IMR-90 (cell line): ENCODE measurements around the gene RCL1.

Source experiments
- BHLHE40 ChIP-seq: fragments of 150-350 bp; IDR thresholded peaks from 2 replicates; pipeline ENCODE4 v1.6.1; 2016; ENCODE audit warnings: mild to moderate bottlenecking, low read depth, low read length
- CEBPB ChIP-seq: IDR thresholded peaks from 2 replicates; pipeline ENCODE4 v1.6.1; 2012; ENCODE audit warnings: low read depth, low read length, improper control_type of control experiment
- CHD1 ChIP-seq: IDR thresholded peaks from 2 replicates; pipeline ENCODE4 v1.6.1; 2012; ENCODE audit warnings: low read depth, low read length, improper control_type of control experiment
- CTCF ChIP-seq: conservative IDR thresholded peaks from 2 replicates; pipeline ENCODE4 v1.5.1; 2012; ENCODE audit warnings: mild to moderate bottlenecking, low read depth, low read length, improper control_type of control experiment
- POLR2A ChIP-seq: IDR thresholded peaks from 2 replicates; pipeline ENCODE4 v1.6.1; 2012; ENCODE audit warnings: mild to moderate bottlenecking, low read depth, low read length
- RAD21 ChIP-seq: IDR thresholded peaks from 2 replicates; pipeline ENCODE4 v1.6.1; 2012; ENCODE audit warnings: low read length, improper control_type of control experiment
- SMC3 ChIP-seq: fragments of 150-350 bp; IDR thresholded peaks from 2 replicates; pipeline ENCODE4 v1.6.1; 2016; ENCODE audit warnings: low read depth, mild to moderate bottlenecking, antibody characterized with exemption, low read length, moderate library complexity

DNA sequence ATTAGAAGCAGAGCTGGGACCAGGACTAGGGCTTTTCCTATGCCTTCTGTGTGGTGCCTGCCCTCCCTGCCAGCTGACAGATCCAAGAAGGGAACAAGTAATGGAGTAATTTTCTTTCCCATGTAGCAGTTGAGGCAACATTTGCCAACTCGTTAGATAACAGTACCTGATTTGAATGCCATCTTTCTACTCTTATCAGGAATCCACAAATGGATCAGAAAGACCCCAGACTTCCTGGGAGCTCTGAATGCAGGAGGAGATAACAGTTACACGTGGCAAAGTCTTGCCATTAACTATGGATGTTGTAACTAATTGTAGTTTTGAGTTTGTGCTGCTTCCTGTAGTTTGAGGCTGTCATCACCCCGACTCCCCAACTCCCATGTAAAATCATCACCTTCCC is 39.2 kb downstream of the RCL1 start:
- TF ChIP-seq SMC3 (no peak), POLR2A (no peak), CTCF (no peak), CEBPB (no peak), RAD21 (no peak), BHLHE40 (no peak), CHD1 (no peak)
